Neural crest cell (in vitro differentiated cells): ENCODE measurements around the gene CCDC149. TPM values are rescaled to one million over a fixed set of nuclear protein-coding genes. Genes with fewer than 3 reads are reported as not detected.

Source experiments
- DNase-seq: peaks from one replicate; pipeline ENCODE4 v3.0.0; 2021; ENCODE audit warnings: low read depth, mixed read lengths, low spot score
- H3K27ac Mint-ChIP-seq: one replicate; pipeline ENCODE4 v1.8.0; 2021; ENCODE audit warnings: mild to moderate bottlenecking, mixed read lengths; ENCODE audit not compliant: unreplicated experiment
- H3K27me3 Mint-ChIP-seq: 2 replicates; pipeline ENCODE4 v1.8.0; 2021; ENCODE audit warnings: low read depth, mild to moderate bottlenecking, mixed read lengths
- H3K36me3 Mint-ChIP-seq: 2 replicates; pipeline ENCODE4 v1.8.0; 2021; ENCODE audit warnings: low read depth, mild to moderate bottlenecking, mixed read lengths
- H3K4me1 Mint-ChIP-seq: 2 replicates; pipeline ENCODE4 v1.8.0; 2021; ENCODE audit warnings: mixed read lengths
- H3K4me3 Mint-ChIP-seq: one replicate; pipeline ENCODE4 v1.8.0; 2021; ENCODE audit warnings: mild to moderate bottlenecking, mixed read lengths
- H3K9me3 Mint-ChIP-seq: 2 replicates; pipeline ENCODE4 v1.8.0; 2021; ENCODE audit warnings: mixed read lengths
- total RNA-seq: library from RNA; stranded (reverse); gene quantifications from 2 replicates; pipeline ENCODE4 v1.2.1, GENCODE V29; 2021
- TF ChIP-seq, protein P1 (sequence below): fragments of 200-600 bp; sonication (generic); conservative IDR thresholded peaks from 2 replicates; pipeline ENCODE4 v1.5.0; 2021; ENCODE audit warnings: antibody characterized with exemption, mild to moderate bottlenecking

The CCDC149 gene
- total RNA-seq, 1 donor from 2014 or later = 11.9 TPM

DNA sequence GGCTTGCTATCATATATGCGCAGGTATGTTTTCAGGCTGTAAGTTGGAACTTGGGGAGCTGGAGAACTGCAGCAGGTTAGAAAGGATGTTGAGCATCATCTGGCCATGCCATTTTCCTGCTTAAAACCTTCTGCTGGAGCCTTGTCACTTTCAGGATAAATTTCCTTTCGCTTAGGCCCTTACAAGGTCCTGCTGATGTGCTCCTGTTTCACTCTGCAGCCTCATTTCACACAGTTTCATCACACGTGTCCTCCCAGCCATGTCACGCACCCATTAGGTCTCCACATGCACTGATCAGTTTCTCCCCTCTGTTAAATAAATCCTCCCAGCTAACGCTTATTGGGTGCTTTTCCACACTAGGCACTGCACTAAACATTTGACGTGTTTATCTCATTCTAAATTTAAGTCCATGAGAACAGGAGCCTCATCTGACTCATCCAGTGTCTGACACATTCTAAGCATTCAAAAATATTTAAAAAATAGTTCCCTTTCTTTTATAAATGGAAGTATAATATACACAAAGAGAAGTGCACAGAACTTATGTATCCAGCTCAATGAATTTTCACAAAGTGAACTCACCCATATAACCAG, 102.9 kb downstream of the CCDC149 start:
- H3K27me3 Mint-ChIP-seq = no peaks in the 10 kb centered on the region
- peaks cover 4% of the 10 kb centered on the region for H3K36me3 Mint-ChIP-seq
- no peak for DNase-seq
- no peaks in the 10 kb centered on the region for H3K4me1 Mint-ChIP-seq
- H3K4me3 Mint-ChIP-seq = no peak overlapping the region
- TF ChIP-seq, protein P1, sequence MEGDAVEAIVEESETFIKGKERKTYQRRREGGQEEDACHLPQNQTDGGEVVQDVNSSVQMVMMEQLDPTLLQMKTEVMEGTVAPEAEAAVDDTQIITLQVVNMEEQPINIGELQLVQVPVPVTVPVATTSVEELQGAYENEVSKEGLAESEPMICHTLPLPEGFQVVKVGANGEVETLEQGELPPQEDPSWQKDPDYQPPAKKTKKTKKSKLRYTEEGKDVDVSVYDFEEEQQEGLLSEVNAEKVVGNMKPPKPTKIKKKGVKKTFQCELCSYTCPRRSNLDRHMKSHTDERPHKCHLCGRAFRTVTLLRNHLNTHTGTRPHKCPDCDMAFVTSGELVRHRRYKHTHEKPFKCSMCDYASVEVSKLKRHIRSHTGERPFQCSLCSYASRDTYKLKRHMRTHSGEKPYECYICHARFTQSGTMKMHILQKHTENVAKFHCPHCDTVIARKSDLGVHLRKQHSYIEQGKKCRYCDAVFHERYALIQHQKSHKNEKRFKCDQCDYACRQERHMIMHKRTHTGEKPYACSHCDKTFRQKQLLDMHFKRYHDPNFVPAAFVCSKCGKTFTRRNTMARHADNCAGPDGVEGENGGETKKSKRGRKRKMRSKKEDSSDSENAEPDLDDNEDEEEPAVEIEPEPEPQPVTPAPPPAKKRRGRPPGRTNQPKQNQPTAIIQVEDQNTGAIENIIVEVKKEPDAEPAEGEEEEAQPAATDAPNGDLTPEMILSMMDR = no peak
- H3K27ac Mint-ChIP-seq = no peak overlapping the region
- no peaks in the 10 kb centered on the region for H3K9me3 Mint-ChIP-seq

DNA sequence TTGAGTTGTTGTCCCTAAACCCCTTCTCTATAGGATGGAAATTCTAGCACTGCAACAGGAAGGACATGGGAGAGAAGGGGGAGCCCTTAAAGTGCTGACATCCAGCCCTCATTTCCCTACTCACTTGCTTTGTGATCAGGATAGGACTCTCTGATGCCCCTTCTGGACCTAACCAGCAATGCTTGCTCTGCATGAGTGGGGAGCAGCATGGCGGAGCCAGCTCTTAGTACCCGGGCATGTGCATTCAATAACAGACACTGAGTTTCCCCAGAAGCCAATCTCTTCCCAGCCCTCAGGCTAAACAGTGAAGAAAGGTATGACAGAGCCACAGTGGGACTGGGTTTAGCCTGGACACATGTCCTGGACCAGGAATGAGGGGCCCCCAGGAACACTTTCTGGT, 103.5 kb downstream of the CCDC149 start:
- Mint-ChIP-seq H3K4me3 (no peak overlapping the region), H3K27me3 (no peaks in the 10 kb centered on the region), H3K4me1 (no peaks in the 10 kb centered on the region), H3K9me3 (no peaks in the 10 kb centered on the region), H3K36me3 (peaks cover 4% of the 10 kb centered on the region), H3K27ac (no peak overlapping the region)
- TF ChIP-seq, protein P1 = no peak
- no peak for DNase-seq

DNA sequence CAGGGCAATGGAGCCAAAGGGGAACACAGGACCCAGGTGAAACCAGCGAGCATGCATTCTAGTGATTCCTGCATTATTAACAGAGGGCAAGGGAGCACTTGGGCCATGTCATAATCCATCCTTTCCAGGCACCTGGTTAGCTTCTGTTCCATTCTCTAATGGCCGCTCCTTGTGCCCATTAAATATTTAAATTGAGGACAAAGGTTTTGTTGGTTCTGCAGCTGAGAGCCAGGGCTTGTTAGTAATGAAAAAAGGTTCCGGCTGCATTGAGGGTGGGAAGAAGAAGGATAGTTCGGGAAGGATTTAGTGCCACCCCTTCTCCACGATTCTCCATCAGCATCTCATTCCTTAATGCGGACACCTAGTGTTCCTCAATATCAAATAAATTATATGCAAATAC, 103.9 kb downstream of the CCDC149 start:
- no peaks in the 10 kb centered on the region for H3K4me1 Mint-ChIP-seq
- H3K9me3 Mint-ChIP-seq = no peaks in the 10 kb centered on the region
- TF ChIP-seq, protein P1 = no peak
- H3K36me3 Mint-ChIP-seq = peaks cover 4% of the 10 kb centered on the region
- H3K27me3 Mint-ChIP-seq = no peaks in the 10 kb centered on the region
- no peak for DNase-seq
- no peak overlapping the region for H3K4me3 Mint-ChIP-seq
- H3K27ac Mint-ChIP-seq = no peak overlapping the region

DNA sequence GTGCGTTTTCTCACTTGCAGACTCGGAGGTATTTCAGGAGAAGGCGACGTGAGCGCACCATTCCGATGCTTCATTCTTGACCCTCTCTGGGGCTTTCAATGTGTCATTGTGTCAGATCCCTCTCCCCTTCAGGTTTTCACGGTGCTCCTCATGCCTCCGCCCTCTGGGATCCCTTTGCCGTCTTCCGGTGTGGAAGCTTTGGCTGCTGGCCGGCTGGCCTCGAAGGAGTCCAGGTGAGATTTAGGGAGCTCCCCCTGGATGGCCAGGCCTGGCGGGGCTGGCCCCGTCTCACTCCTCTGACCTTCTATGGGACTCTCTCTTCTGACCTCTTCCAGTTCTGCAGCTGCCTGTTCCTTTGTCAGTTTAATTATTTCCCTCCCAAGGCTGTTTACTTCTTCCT, 104.6 kb downstream of the CCDC149 start:
- Mint-ChIP-seq H3K27me3 (peaks cover 1% of the 10 kb centered on the region), H3K4me3 (no peak overlapping the region), H3K36me3 (peaks cover 4% of the 10 kb centered on the region), H3K9me3 (no peaks in the 10 kb centered on the region), H3K4me1 (no peaks in the 10 kb centered on the region), H3K27ac (no peak overlapping the region)
- TF ChIP-seq, protein P1 = no peak
- DNase-seq = no peak

DNA sequence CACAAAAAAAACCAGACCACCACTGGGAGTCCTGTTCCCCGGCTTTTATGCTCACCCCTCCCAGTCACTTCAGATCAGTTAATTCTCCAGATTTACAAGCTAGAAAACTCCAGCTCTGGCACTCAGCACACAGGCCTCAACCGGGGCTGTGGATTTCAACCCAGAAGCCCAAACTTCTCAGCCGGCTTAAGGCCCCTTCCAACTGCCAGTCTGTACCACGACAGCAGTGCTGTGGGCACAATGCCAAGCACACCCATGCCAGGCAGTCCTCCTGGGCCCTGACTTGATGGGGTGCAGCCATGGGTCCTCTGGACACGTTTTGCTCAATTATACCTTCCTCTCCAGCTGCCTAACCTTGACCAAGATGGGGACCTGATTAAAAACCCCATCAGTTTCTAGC, 105.2 kb downstream of the CCDC149 start:
- TF ChIP-seq, protein P1 = no peak
- Mint-ChIP-seq H3K36me3 (peaks cover 4% of the 10 kb centered on the region), H3K4me1 (no peaks in the 10 kb centered on the region), H3K9me3 (no peaks in the 10 kb centered on the region), H3K4me3 (no peak overlapping the region), H3K27me3 (peaks cover 8% of the 10 kb centered on the region), H3K27ac (no peak overlapping the region)
- DNase-seq = no peak
